HL-60/S4 (cell line): Measurements from ENCODE around the gene SLCO2B1.
"Not testable (repeated sequence)": the region's sequence is repeated elsewhere in the genome, so short reads cannot be mapped to it uniquely, and the experiment has no call there.

ENCODE experiments used
- in situ Hi-C: fragments of 300-500 bp; cut with MboI; formaldehyde crosslinking; loops from 2 replicates; pipeline ENCODE4 v1.14.3; 2022; ENCODE audit warnings: low sequenced_read_pairs

SLCO2B1 gene

GRCh38 chr11:75150879-75151278 is at the start of gene SLCO2B1:
SLCO2B1 (plus strand) TSS chr11:75151107; CDS start chr11:75151382, 275 bp downstream.
- in situ Hi-C loops, result no loop called here

GRCh38 chr11:75101424-75102128 is 49.3 kb upstream of the SLCO2B1 start:
- in situ Hi-C loops, result no loop called here

GRCh38 chr11:75103380-75104026 is 47.4 kb upstream of the SLCO2B1 start:
- in situ Hi-C loops, result no loop called here

- in situ Hi-C loops, result no loop called here
Observed at GRCh38 chr11:75105462-75105925, 45.4 kb upstream of the SLCO2B1 start.

- in situ Hi-C loops, result not testable (repeated sequence)
Observed at GRCh38 chr11:75105967-75106681, 44.8 kb upstream of the SLCO2B1 start.

GRCh38 chr11:75107187-75107586 is 43.7 kb upstream of the SLCO2B1 start:
- in situ Hi-C loops, result no loop called here

GRCh38 chr11:75112200-75112599 is 38.7 kb upstream of the SLCO2B1 start:
- in situ Hi-C loops, result no loop called here

GRCh38 chr11:75113030-75113429 is 37.9 kb upstream of the SLCO2B1 start:
- in situ Hi-C loops, result no loop called here

GRCh38 chr11:75114465-75114864 is 36.4 kb upstream of the SLCO2B1 start:
- in situ Hi-C loops, result no loop called here

- in situ Hi-C loops, result no loop called here
Observed at GRCh38 chr11:75118577-75118976, 32.3 kb upstream of the SLCO2B1 start.

GRCh38 chr11:75126564-75126963 is 24.3 kb upstream of the SLCO2B1 start:
- in situ Hi-C loops, result no loop called here

GRCh38 chr11:75132080-75132479 is 18.8 kb upstream of the SLCO2B1 start:
- in situ Hi-C loops, result no loop called here

- in situ Hi-C loops, result no loop called here
Observed at GRCh38 chr11:75133976-75134375, 16.9 kb upstream of the SLCO2B1 start.

- in situ Hi-C loops, result no loop called here
Observed at GRCh38 chr11:75135021-75135650, 15.8 kb upstream of the SLCO2B1 start.

GRCh38 chr11:75135651-75136050 is 15.3 kb upstream of the SLCO2B1 start:
- in situ Hi-C loops, result no loop called here

- in situ Hi-C loops, result loop anchor here (10.0 kb wide), 1 partner anchor 64 kb away; no protein-coding TSS in a partner anchor
Observed at GRCh38 chr11:75140269-75141138, 10.4 kb upstream of the SLCO2B1 start.

- in situ Hi-C loops, result loop anchor here (10.0 kb wide), 1 partner anchor 64 kb away; no protein-coding TSS in a partner anchor
Observed at GRCh38 chr11:75141166-75141565, 9.7 kb upstream of the SLCO2B1 start.

GRCh38 chr11:75142714-75143419 is 8.0 kb upstream of the SLCO2B1 start:
- in situ Hi-C loops, result loop anchor here (10.0 kb wide), 1 partner anchor 62 kb away; no protein-coding TSS in a partner anchor

GRCh38 chr11:75143420-75143731 is 7.5 kb upstream of the SLCO2B1 start:
- in situ Hi-C loops, result loop anchor here (10.0 kb wide), 1 partner anchor 61 kb away; no protein-coding TSS in a partner anchor

- in situ Hi-C loops, result loop anchor here (10.0 kb wide), 1 partner anchor 60 kb away; no protein-coding TSS in a partner anchor
Observed at GRCh38 chr11:75144716-75145014, 6.2 kb upstream of the SLCO2B1 start.
